GM12892 (cell line): ENCODE results near the gene TTC28.

ENCODE experiments used
- DNase-seq: peaks from one replicate; pipeline ENCODE4 v3.0.0; 2011; ENCODE audit not compliant: insufficient read length
- FAIRE-seq: peaks from 2 replicates; lab custom pipeline; 2011; peaks lifted over from hg19 to GRCh38; lab: Jason Lieb, UNC
- POLR2A ChIP-seq: IDR thresholded peaks from 2 replicates; pipeline ENCODE4 v1.6.1; 2011; ENCODE audit warnings: low read depth, low read length, control low read depth
- POLR2AphosphoS5 ChIP-seq: IDR thresholded peaks from 2 replicates; pipeline ENCODE4 v1.6.1; 2011; ENCODE audit warnings: low read depth, low read length, control low read depth
- TAF1 ChIP-seq: IDR thresholded peaks from 2 replicates; pipeline ENCODE4 v1.6.1; 2011; ENCODE audit warnings: low read depth, mild to moderate bottlenecking, control low read depth, low read length, borderline replicate concordance

Gene TTC28

DNA sequence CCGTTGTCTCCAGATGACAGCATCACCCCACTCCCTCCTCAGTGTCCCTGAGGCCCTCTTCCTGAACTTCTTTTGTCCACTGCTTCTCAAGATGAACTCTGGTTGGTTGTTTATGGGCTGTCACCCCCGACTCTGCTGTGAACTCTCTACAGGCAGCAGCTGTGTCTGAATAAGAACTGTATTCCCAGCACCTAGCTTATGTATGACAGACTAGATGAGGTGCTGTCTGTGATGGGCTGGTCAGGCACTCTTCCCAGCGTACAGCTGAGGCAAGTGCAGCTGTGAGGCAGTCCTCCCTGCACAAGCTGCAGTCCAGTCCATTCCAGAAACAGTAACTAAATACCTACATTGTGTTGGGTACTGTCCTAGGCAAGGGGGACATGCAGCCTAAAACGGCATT, 649.2 kb downstream of the TTC28 start:
- FAIRE-seq (no peak), DNase-seq (no peak)
- TF ChIP-seq POLR2A (no peak), POLR2AphosphoS5 (no peak), TAF1 (no peak)

DNA sequence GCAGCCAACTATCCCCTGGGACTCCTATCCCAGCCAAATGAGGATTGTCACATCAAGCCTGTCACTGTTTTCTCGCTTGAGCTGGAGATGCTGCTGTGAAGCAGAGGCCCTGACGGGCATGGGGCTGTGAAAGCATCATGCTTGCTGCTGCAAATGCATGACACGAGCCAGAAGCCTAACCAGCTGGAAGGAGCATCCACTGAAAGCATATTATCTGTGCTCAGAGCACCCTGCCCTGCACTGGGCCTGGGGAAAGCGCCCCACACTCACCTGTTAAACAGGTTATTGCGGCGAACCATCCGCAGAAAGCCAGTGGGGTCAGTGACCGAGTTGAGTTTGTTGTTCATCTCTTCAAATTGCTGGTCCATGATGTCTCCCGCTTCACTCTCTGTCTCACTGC, 649.7 kb downstream of the TTC28 start:
- DNase-seq (no peak), FAIRE-seq (no peak)
- TF ChIP-seq POLR2AphosphoS5, result no peak
- no peak for TF ChIP-seq POLR2A
- no peak for TF ChIP-seq TAF1

DNA sequence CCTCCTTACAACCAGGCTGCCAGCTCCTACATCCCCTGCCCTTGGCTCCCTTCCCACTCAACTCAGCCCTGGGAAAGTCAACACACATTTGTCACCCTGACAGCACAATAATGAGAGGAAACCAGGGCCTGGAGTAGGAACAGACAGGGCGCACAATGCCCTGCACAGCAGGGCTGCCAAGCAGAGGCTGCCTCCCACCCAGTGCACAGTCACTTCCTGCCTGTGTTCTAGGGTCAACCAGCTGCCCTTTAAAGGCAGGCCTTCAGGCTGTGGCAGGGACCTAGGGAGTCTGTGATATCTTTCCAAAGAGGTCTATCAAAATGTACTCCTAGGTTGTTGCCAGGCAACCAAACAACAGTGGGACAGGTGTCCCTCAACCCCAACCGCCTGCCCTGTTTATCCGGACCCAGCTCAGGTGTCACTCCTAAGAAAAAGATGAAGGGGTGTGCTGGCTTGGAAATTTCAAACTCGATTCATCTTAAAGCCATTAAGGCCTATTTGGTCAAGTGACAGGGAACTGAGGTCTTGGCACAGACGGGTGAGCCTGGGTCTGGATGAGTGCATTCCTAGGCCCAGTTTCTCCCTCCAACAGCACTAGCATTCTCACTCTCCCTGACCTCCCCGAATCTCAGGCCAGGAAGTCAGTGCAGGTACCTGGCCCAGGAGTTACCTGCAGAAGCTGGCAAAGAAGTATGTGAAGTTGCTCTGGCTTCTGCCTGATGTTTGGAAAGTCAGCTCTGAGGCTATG, 650.3 kb downstream of the TTC28 start:
- TF ChIP-seq POLR2A (no peak), TAF1 (no peak), POLR2AphosphoS5 (no peak)
- no peak for DNase-seq
- no peak for FAIRE-seq

DNA sequence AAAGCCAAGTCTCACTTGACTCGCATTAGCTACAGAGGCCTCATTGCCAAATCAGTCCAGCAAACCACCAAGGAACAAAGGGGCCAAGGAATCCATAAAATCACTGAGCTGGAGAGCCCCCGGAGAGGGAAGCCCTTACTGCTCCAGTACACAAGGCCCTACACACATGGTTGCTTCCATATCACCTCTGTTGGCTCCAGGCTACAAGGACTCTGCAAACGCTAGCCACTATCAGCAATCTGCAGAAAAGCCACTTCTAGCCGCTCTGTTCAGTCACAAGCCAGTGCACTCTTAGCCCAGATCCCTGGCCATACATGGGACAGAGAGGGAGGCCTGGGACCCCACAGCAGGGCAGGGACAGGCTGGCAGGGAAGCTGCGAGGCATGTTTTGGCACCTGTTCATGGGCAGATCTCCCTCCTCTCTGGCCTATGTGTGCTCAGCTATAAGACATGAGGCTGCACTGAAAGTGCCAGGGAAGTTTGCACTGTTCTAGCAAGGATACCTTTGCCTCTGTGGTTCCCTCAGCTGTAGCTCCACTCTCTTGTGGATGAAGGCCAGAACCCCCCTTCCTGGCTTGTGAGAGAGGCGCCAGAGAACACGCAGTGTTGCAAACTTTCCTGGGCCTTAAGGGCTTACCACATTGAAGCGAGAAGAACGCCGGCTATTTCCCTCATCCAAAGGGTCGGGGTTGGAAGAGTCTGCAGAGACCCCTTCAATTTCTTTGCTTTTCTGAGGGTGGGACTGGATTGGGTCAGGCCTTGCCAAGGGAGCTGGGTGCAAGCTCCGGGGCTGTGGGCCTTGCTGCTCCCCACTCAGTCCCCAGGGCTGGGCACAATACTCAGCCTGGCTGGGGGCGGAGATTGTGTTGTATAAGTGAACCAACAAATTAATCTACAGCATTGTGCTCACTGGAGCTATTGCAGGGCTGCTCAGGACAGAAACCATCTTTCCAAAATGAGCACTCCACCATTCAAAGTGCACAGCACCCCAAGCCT, 651.9 kb downstream of the TTC28 start:
- no peak for FAIRE-seq
- TF ChIP-seq POLR2A (no peak), TAF1 (no peak), POLR2AphosphoS5 (no peak)

GRCh38 chr22:28025866-28026575, 653.6 kb downstream of the TTC28 start:
- TF ChIP-seq TAF1 (no peak), POLR2AphosphoS5 (no peak), POLR2A (no peak)
- DNase-seq (no peak), FAIRE-seq (no peak)

More for the DNA sequence above, 651.9 kb downstream of the TTC28 start:
- no peak for DNase-seq

DNA sequence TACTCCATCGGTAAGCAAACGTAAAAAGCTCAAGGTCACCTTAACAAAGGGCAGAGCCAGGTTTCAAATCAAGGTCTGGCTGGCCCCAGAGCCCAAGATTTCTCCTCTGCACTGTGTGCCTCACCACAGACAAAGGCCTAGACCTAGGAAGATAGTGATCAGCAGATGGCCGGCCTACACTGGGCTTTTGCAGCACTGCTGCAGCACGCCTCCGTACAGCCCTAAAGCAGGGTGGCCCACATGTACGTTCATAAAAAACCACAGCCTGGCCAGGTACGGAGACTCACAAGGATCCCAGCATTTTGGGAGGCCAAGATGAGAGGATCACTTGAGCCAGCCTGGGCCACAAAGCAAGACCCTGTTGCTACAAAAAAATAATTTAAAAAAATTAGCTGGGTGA, 654.3 kb downstream of the TTC28 start:
- TF ChIP-seq POLR2AphosphoS5, result no peak
- TF ChIP-seq TAF1, result no peak
- no peak for FAIRE-seq
- DNase-seq, result no peak

- DNase-seq (no peak), FAIRE-seq (no peak)
- TF ChIP-seq POLR2AphosphoS5, result no peak
- TF ChIP-seq POLR2A, result no peak
- no peak for TF ChIP-seq TAF1
These were observed 655.2 kb downstream of the TTC28 start for GRCh38 chr22:28024422-28024888.

DNA sequence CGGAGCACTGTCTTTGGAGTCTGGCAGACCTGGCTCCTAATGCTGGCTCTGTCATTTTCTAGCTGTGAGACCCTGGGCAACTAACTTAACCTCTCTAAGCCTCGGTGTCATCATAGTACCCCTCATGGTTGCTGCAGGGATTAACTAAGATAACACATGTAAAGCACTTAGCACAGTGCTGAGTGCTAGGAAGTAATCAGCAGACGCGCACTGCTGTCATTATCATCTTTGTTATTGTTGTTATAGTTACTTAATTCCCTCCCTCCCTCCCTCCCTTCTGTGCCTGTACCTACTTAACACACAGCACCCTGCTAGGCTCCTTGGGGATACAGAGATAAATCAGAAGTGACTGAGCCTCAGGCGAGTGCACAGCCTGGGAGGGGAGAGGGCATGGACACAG, 655.9 kb downstream of the TTC28 start:
- DNase-seq (no peak), FAIRE-seq (no peak)
- no peak for TF ChIP-seq TAF1
- no peak for TF ChIP-seq POLR2AphosphoS5
- TF ChIP-seq POLR2A, result no peak

DNA sequence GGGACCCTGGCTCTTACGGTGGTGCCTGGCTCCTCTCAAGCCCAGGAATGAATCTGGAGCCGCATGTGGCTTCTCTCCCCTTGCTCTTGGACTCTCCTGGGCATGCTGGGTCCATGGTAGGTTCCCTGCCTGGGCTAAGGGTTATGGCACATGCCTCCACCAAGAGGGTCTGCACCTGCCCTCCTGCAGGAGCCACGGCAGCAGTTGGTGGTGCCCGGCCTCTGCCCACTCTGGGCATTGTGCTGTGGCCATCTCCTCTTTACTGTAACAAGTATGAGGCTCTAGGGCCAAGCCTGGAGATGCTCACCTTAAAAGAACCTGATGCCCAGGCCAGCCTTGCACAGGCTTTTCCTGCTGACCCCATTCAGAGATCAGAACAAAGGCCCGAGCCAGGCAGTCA, 656.6 kb downstream of the TTC28 start:
- no peak for TF ChIP-seq POLR2A
- TF ChIP-seq TAF1, result no peak
- TF ChIP-seq POLR2AphosphoS5, result no peak
- no peak for DNase-seq
- no peak for FAIRE-seq

GRCh38 chr22:28021998-28022660, 657.5 kb downstream of the TTC28 start:
- FAIRE-seq (no peak), DNase-seq (no peak)
- TF ChIP-seq TAF1 (no peak), POLR2A (no peak), POLR2AphosphoS5 (no peak)

- FAIRE-seq, result no peak
- DNase-seq, result no peak
- no peak for TF ChIP-seq TAF1
- no peak for TF ChIP-seq POLR2AphosphoS5
- no peak for TF ChIP-seq POLR2A
These were observed 658.3 kb downstream of the TTC28 start for GRCh38 chr22:28021116-28021997.
